GM12891 (cell line): ENCODE data around the gene RFFL.
A peak's percentile ranks its signal among the peaks of the same experiment; 100 is the strongest.

ENCODE experiments used
- POLR2A ChIP-seq: IDR thresholded peaks from 2 replicates; pipeline ENCODE4 v1.6.1; 2011; ENCODE audit warnings: low read depth, low read length, control low read depth
- POLR2AphosphoS5 ChIP-seq: IDR thresholded peaks from 2 replicates; pipeline ENCODE4 v1.6.1; 2011; ENCODE audit warnings: low read depth, low read length, control low read depth
- SPI1 ChIP-seq: IDR thresholded peaks from 2 replicates; pipeline ENCODE4 v1.6.1; 2011; ENCODE audit warnings: low read depth, low read length, control low read depth
- TAF1 ChIP-seq: IDR thresholded peaks from 2 replicates; pipeline ENCODE4 v1.6.1; 2011; ENCODE audit warnings: low read depth, low read length, control low read depth

- TF ChIP-seq POLR2A, result peak; percentile 31; the same call in 1 of the 2 replicates
- peak; percentile 69 for TF ChIP-seq POLR2AphosphoS5
- TF ChIP-seq TAF1, result 0 out of 2 replicates have a peak, but pooled peaks have one; percentile 32
- TF ChIP-seq SPI1, result no peak
Measured at GRCh38 chr17:35022536-35023063, 40.9 kb downstream of the RFFL start.
